WTC11 (cell line): ENCODE data around the gene TEX13C.

Source experiments
- ERG ChIP-seq: fragments of 250-450 bp; sonication (Bioruptor Pico); IDR thresholded peaks from 2 replicates; pipeline ENCODE4 v1.8.0; 2021; ENCODE audit warnings: mild to moderate bottlenecking
- NR2C2 ChIP-seq: sonication (generic); formaldehyde crosslinking; IDR thresholded peaks from 2 replicates; pipeline ENCODE4 v1.8.0; 2022; ENCODE audit warnings: mild to moderate bottlenecking, missing genetic modification reagents
- SMAD3 ChIP-seq: sonication (generic); formaldehyde crosslinking; IDR thresholded peaks from 2 replicates; pipeline ENCODE4 v1.8.0; 2022; ENCODE audit warnings: missing genetic modification reagents, mild to moderate bottlenecking, borderline replicate concordance
- TF ChIP-seq, protein P1 (sequence below): sonication (generic); formaldehyde crosslinking; IDR thresholded peaks from 2 replicates; pipeline ENCODE4 v1.8.1; 2023; ENCODE audit warnings: mild to moderate bottlenecking, missing genetic modification reagents, moderate library complexity
- TF ChIP-seq, protein P2 (sequence below): fragments of 200-600 bp; IDR thresholded peaks from 2 replicates; pipeline ENCODE4 v1.8.0; 2022; ENCODE audit warnings: antibody characterized with exemption

DNA sequence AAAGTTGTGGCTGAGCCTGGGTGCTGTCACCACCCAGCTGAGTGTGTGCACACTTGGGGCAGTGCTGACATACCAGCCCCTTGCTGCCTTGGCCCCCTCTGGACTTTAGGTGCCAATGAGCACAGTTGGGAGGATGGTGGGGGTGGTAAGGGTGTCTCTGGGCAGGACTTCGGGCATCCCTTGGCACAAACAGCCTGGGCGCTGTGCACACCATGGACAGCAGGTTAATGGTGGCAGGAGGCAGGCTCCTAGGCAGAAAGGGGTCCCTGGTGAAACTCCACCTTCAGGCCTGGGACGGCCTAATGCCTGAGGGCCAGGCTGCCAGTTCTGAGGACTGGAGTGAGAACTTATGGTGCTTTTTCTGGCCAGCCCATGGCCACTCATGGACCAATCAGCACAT is 32.4 kb upstream of the TEX13C start:
- no peak for TF ChIP-seq NR2C2 (CRISPR knock-in tag)
- TF ChIP-seq, protein P1, sequence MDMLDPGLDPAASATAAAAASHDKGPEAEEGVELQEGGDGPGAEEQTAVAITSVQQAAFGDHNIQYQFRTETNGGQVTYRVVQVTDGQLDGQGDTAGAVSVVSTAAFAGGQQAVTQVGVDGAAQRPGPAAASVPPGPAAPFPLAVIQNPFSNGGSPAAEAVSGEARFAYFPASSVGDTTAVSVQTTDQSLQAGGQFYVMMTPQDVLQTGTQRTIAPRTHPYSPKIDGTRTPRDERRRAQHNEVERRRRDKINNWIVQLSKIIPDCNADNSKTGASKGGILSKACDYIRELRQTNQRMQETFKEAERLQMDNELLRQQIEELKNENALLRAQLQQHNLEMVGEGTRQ (CRISPR knock-in tag): no peak
- TF ChIP-seq, protein P2, sequence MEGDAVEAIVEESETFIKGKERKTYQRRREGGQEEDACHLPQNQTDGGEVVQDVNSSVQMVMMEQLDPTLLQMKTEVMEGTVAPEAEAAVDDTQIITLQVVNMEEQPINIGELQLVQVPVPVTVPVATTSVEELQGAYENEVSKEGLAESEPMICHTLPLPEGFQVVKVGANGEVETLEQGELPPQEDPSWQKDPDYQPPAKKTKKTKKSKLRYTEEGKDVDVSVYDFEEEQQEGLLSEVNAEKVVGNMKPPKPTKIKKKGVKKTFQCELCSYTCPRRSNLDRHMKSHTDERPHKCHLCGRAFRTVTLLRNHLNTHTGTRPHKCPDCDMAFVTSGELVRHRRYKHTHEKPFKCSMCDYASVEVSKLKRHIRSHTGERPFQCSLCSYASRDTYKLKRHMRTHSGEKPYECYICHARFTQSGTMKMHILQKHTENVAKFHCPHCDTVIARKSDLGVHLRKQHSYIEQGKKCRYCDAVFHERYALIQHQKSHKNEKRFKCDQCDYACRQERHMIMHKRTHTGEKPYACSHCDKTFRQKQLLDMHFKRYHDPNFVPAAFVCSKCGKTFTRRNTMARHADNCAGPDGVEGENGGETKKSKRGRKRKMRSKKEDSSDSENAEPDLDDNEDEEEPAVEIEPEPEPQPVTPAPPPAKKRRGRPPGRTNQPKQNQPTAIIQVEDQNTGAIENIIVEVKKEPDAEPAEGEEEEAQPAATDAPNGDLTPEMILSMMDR: no peak
- no peak for TF ChIP-seq ERG (CRISPR knock-in tag)
- no peak for TF ChIP-seq SMAD3 (CRISPR knock-in tag)
